ENCODE data around the gene AXL. TPM values are rescaled to one million over a fixed set of nuclear protein-coding genes. Genes with fewer than 3 reads are reported as not detected.

The AXL gene
- total RNA-seq, 1 experiment from 2014 or later, result 128 TPM

DNA sequence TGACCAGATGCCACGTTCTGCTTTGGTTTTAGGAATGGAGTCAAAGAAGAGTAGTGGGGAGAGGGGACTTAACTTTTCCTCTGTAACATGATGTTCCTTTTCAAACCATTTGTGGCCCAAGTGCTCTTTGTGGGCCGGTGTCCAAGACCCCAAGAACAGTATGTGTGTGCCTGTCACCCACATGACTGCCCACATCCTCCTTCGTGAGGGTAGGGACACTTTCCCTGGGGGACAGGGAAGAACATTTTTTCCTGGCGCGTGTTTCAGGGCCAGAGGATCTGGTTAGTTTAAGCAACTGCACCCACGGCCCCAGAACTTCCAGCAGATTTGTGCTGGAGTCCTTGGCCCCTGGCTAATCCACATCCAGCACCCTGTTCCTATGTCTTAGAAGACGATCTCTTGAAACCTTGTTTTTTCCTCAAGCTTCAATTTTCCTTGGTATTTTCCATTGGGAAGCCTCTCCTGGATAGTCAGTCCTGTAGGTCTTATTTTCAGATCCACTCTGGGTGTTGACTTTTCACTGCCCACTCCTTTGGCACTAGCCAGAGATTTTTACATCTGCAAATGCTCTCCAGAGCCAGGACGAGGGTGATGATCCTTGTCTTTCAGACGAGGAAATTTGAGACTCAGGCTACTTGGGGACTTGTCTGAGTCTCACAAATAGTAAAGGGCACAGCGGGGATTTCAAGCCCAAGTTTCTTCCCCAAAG, 80.2 kb downstream of the AXL start:
- intact Hi-C loops (cut with micrococcal nuclease; ENCODE audit: unreplicated experiment), result no loop called here
- Histone ChIP-seq H3K4me1 (ENCODE audit: control insufficient read depth, insufficient read depth, low read length) (no peaks in the 10 kb centered on the region), H3K27me3 (ENCODE audit: control insufficient read depth, insufficient read depth, low read length) (no peaks in the 10 kb centered on the region), H3K4me3 (ENCODE audit: low read depth in 2 of 2, low read length in 2 of 2) (no peak overlapping the region), H3K27ac (ENCODE audit: low read length) (no peak overlapping the region), H3K36me3 (ENCODE audit: control insufficient read depth, insufficient read depth, low read length) (peaks cover 11% of the 10 kb centered on the region), H3K9me3 (ENCODE audit: control insufficient read depth, insufficient read depth, low read depth, low read length) (no peaks in the 10 kb centered on the region)
- CTCF ChIA-PET, result no interaction called here
- ATAC-seq (no peak), DNase-seq (ENCODE audit: low read depth, low spot score) (no peak)
- POLR2A ChIA-PET, result no interaction called here
- TF ChIP-seq SIN3A (IDR thresholded peaks at IDR 0.05; ENCODE audit: borderline replicate concordance, insufficient read depth, low read depth, low read length) (no peak), POLR2AphosphoS5 (IDR thresholded peaks at IDR 0.05; ENCODE audit: low read depth, low read length) (no peak), TCF7L2 (IDR thresholded peaks at IDR 0.05; ENCODE audit: low read depth, low read length) (no peak)
- TF ChIP-seq, protein P1, sequence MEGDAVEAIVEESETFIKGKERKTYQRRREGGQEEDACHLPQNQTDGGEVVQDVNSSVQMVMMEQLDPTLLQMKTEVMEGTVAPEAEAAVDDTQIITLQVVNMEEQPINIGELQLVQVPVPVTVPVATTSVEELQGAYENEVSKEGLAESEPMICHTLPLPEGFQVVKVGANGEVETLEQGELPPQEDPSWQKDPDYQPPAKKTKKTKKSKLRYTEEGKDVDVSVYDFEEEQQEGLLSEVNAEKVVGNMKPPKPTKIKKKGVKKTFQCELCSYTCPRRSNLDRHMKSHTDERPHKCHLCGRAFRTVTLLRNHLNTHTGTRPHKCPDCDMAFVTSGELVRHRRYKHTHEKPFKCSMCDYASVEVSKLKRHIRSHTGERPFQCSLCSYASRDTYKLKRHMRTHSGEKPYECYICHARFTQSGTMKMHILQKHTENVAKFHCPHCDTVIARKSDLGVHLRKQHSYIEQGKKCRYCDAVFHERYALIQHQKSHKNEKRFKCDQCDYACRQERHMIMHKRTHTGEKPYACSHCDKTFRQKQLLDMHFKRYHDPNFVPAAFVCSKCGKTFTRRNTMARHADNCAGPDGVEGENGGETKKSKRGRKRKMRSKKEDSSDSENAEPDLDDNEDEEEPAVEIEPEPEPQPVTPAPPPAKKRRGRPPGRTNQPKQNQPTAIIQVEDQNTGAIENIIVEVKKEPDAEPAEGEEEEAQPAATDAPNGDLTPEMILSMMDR (IDR thresholded peaks at IDR 0.05), result no peak
- TF ChIP-seq, protein P2, sequence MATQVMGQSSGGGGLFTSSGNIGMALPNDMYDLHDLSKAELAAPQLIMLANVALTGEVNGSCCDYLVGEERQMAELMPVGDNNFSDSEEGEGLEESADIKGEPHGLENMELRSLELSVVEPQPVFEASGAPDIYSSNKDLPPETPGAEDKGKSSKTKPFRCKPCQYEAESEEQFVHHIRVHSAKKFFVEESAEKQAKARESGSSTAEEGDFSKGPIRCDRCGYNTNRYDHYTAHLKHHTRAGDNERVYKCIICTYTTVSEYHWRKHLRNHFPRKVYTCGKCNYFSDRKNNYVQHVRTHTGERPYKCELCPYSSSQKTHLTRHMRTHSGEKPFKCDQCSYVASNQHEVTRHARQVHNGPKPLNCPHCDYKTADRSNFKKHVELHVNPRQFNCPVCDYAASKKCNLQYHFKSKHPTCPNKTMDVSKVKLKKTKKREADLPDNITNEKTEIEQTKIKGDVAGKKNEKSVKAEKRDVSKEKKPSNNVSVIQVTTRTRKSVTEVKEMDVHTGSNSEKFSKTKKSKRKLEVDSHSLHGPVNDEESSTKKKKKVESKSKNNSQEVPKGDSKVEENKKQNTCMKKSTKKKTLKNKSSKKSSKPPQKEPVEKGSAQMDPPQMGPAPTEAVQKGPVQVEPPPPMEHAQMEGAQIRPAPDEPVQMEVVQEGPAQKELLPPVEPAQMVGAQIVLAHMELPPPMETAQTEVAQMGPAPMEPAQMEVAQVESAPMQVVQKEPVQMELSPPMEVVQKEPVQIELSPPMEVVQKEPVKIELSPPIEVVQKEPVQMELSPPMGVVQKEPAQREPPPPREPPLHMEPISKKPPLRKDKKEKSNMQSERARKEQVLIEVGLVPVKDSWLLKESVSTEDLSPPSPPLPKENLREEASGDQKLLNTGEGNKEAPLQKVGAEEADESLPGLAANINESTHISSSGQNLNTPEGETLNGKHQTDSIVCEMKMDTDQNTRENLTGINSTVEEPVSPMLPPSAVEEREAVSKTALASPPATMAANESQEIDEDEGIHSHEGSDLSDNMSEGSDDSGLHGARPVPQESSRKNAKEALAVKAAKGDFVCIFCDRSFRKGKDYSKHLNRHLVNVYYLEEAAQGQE (IDR thresholded peaks at IDR 0.05; ENCODE audit: insufficient read depth in 1 of 2, low read depth in 2 of 2, low read length in 1 of 2), result no peak
- no TSS peak for BruUV-seq (replicated peaks)
- in situ Hi-C loops (cut with HindIII; ENCODE audit: low pct_unique_long_range_greater_than_20kb, low sequenced_read_pairs), result no loop called here

- in situ Hi-C loops (cut with HindIII; ENCODE audit: low pct_unique_long_range_greater_than_20kb, low sequenced_read_pairs), result no loop called here
- no TSS peak for BruUV-seq (replicated peaks)
- no peaks in the 10 kb centered on the region for H3K4me1 ChIP-seq (ENCODE audit: control insufficient read depth, insufficient read depth, low read length)
- ATAC-seq (no peak), DNase-seq (ENCODE audit: low read depth, low spot score) (no peak)
- H3K36me3 ChIP-seq (ENCODE audit: control insufficient read depth, insufficient read depth, low read length), result peaks cover 11% of the 10 kb centered on the region
- no peak overlapping the region for H3K27ac ChIP-seq (ENCODE audit: low read length)
- no peaks in the 10 kb centered on the region for H3K9me3 ChIP-seq (ENCODE audit: control insufficient read depth, insufficient read depth, low read depth, low read length)
- ChIA-PET CTCF (no interaction called here), POLR2A (no interaction called here)
- intact Hi-C loops (cut with micrococcal nuclease; ENCODE audit: unreplicated experiment), result no loop called here
- TF ChIP-seq POLR2AphosphoS5 (IDR thresholded peaks at IDR 0.05; ENCODE audit: low read depth, low read length), result no peak
- TF ChIP-seq, protein P1 (IDR thresholded peaks at IDR 0.05), result no peak
- TF ChIP-seq, protein P2 (IDR thresholded peaks at IDR 0.05; ENCODE audit: insufficient read depth in 1 of 2, low read depth in 2 of 2, low read length in 1 of 2), result no peak
- no peak for TF ChIP-seq SIN3A (IDR thresholded peaks at IDR 0.05; ENCODE audit: borderline replicate concordance, insufficient read depth, low read depth, low read length)
- TF ChIP-seq TCF7L2 (IDR thresholded peaks at IDR 0.05; ENCODE audit: low read depth, low read length), result no peak
- no peak overlapping the region for H3K4me3 ChIP-seq (ENCODE audit: low read depth in 2 of 2, low read length in 2 of 2)
- no peaks in the 10 kb centered on the region for H3K27me3 ChIP-seq (ENCODE audit: control insufficient read depth, insufficient read depth, low read length)
Measured at GRCh38 chr19:41299755-41300089, 80.7 kb downstream of the AXL start.

All from Panc1 (cell line).